BJ (cell line): Measurements from ENCODE around the gene SH2D2A. TPM values are rescaled to one million over a fixed set of nuclear protein-coding genes. Genes with fewer than 3 reads are reported as not detected.

Experiments used
- CTCF ChIA-PET: fragments of 350-600 bp; formaldehyde crosslinking; extraction: SDS; loops from one replicate; lab custom pipeline; 2021; ENCODE audit warnings: antibody characterized with exemption, inconsistent platforms; lab: Yijun Ruan, JAX
- POLR2A ChIA-PET: fragments of 300-600 bp; sonication (Branson Sonifier 250); formaldehyde crosslinking; extraction: SDS; loops from one replicate; lab custom pipeline; 2021; ENCODE audit warnings: antibody characterized with exemption; lab: Charles Lee
- DNase-seq: peaks from one replicate; pipeline ENCODE4 v3.0.0-alpha.2; 2011; ENCODE audit warnings: low read depth
- H3K27me3 ChIP-seq: 2 replicates; pipeline ENCODE4 v1.6.0; 2011; ENCODE audit warnings: low read length; ENCODE audit not compliant: control insufficient read depth, insufficient read depth
- H3K36me3 ChIP-seq: 2 replicates; pipeline ENCODE4 v1.5.1; 2011; ENCODE audit warnings: low read length; ENCODE audit not compliant: control insufficient read depth, insufficient read depth
- H3K4me3 ChIP-seq: 2 replicates; pipeline ENCODE4 v1.5.1; 2011; ENCODE audit warnings: low read depth, mild to moderate bottlenecking, control low read depth, low read length
- CTCF ChIP-seq: IDR thresholded peaks from 2 replicates; pipeline ENCODE4 v1.5.1; 2011; ENCODE audit warnings: low read depth, mild to moderate bottlenecking, control low read depth, inconsistent platforms, low read length, moderate library complexity; ENCODE audit not compliant: insufficient read depth
- polyA plus RNA-seq: library from polyadenylated mRNA; depleted of rRNA; stranded (reverse); fragments of >200 nt; gene quantifications from 2 replicates; pipeline ENCODE4 v1.2.3, GENCODE V29; 2011

SH2D2A gene
- polyA plus RNA-seq, 1 experiment = 0.17 TPM

- ChIA-PET POLR2A (no interaction called here), CTCF (interaction anchor here (0.9 to 2.8 kb wide), 4 partner anchors 10 to 36 kb away, joined by 3 to 12 read pairs (median 8); partner anchors contain the start of gene NTRK1)
- TF ChIP-seq CTCF = no peak
- Histone ChIP-seq H3K27me3 (peaks cover 35% of the 10 kb centered on the region), H3K36me3 (no peaks in the 10 kb centered on the region), H3K4me3 (no peak overlapping the region)
- DNase-seq = no peak
These were observed 15.8 kb upstream of the SH2D2A start for GRCh38 chr1:156832434-156832833.

- POLR2A ChIA-PET = no interaction called here
- no peak for TF ChIP-seq CTCF
These were observed 11.9 kb upstream of the SH2D2A start for GRCh38 chr1:156828400-156829124.

GRCh38 chr1:156826630-156827029 lies 10.0 kb upstream of the SH2D2A start:
- ChIA-PET CTCF (interaction anchor here (0.9 to 10.8 kb wide), 7 partner anchors 11 to 63 kb away, joined by 3 to 101 read pairs (median 6); partner anchors contain the start of gene INSRR), POLR2A (no interaction called here)
- no peak overlapping the region for H3K4me3 ChIP-seq
- peaks cover 16% of the 10 kb centered on the region for H3K27me3 ChIP-seq
- no peak for DNase-seq
- no peaks in the 10 kb centered on the region for H3K36me3 ChIP-seq
- TF ChIP-seq CTCF = no peak

More at GRCh38 chr1:156828400-156829124, 11.9 kb upstream of the SH2D2A start:
- CTCF ChIA-PET = interaction anchor here (1.0 to 10.8 kb wide), 3 partner anchors 7 to 12 kb away, joined by 3 to 101 read pairs (median 9); partner anchors contain the start of gene SH2D2A
- Histone ChIP-seq H3K4me3 (no peak overlapping the region), H3K27me3 (peaks cover 23% of the 10 kb centered on the region), H3K36me3 (no peaks in the 10 kb centered on the region)
- no peak for DNase-seq

- Histone ChIP-seq H3K4me3 (no peak overlapping the region), H3K27me3 (peaks cover 6% of the 10 kb centered on the region), H3K36me3 (no peaks in the 10 kb centered on the region)
- TF ChIP-seq CTCF = no peak
- CTCF ChIA-PET = interaction anchor here (1.0 to 10.8 kb wide), 5 partner anchors 10 to 105 kb away, joined by 3 to 101 read pairs (median 4); partner anchors contain the start of gene PEAR1
- DNase-seq = no peak
- POLR2A ChIA-PET = no interaction called here
These were observed 6.7 kb upstream of the SH2D2A start for GRCh38 chr1:156823210-156823790.

GRCh38 chr1:156822680-156823079 lies 6.0 kb upstream of the SH2D2A start:
- DNase-seq = no peak
- peaks cover 5% of the 10 kb centered on the region for H3K27me3 ChIP-seq
- ChIA-PET POLR2A (no interaction called here), CTCF (interaction anchor here (1.0 to 10.8 kb wide), 11 partner anchors 8 to 105 kb away, joined by 3 to 101 read pairs (median 4); partner anchors contain the start of genes NTRK1 and PEAR1)
- no peak for TF ChIP-seq CTCF
- H3K36me3 ChIP-seq = no peaks in the 10 kb centered on the region
- no peak overlapping the region for H3K4me3 ChIP-seq
